GM12878 (cell line): ENCODE measurements around the gene BCAS3. TPM values are rescaled to one million over a fixed set of nuclear protein-coding genes. Genes with fewer than 3 reads are reported as not detected.

Source experiments
- ATAC-seq: fragments of 200-7000 bp; cut with Tn5 transposase; 3 replicates; pipeline ENCODE4 v1.9.1; 2020; ENCODE audit warnings: mild to moderate bottlenecking, moderate library complexity
- BruUV-seq: library from RNA; stranded (reverse); fragments of 400-500 nt; replicated peaks from 2 replicates; lab custom pipeline; 2021; lab: Mats Ljungman, UMichigan
- CTCF ChIA-PET: fragments of 300-600 bp; sonication (Branson Sonifier 250); formaldehyde crosslinking; extraction: SDS; loops from one replicate; lab custom pipeline; 2021; ENCODE audit warnings: inconsistent platforms; lab: Yijun Ruan, JAX
- POLR2A ChIA-PET: fragments of 350-600 bp; formaldehyde crosslinking; extraction: SDS; loops from one replicate; lab custom pipeline; 2021; ENCODE audit warnings: inconsistent platforms; lab: Charles Lee
- RAD21 ChIA-PET: fragments of 300-600 bp; sonication (Branson Sonifier 250); formaldehyde crosslinking; loops from one replicate; lab custom pipeline; 2023; ENCODE audit warnings: antibody characterized with exemption; ENCODE audit not compliant: unreplicated experiment; lab: Charles Lee
- SMC1A ChIA-PET: fragments of 300-600 bp; sonication (Branson Sonifier 250); formaldehyde crosslinking; loops from one replicate; lab custom pipeline; 2023; ENCODE audit not compliant: unreplicated experiment, uncharacterized antibody; lab: Charles Lee
- DNase-seq: peaks from one replicate; pipeline ENCODE4 v3.0.0-alpha.2; 2011; ENCODE audit warnings: low read depth, low spot score
- FAIRE-seq: peaks from 3 replicates; lab custom pipeline; 2011; peaks lifted over from hg19 to GRCh38; lab: Jason Lieb, UNC
- H2AFZ ChIP-seq: 2 replicates; pipeline ENCODE4 v1.6.0; 2011; ENCODE audit warnings: low read depth, low read length, control low read depth; ENCODE audit not compliant: control insufficient read depth
- H3K27ac ChIP-seq: 2 replicates; pipeline ENCODE4 v1.5.1; 2011; ENCODE audit warnings: control low read depth; ENCODE audit not compliant: control insufficient read depth, insufficient read depth
- H3K27me3 ChIP-seq, 2 experiments: replicated peaks in 1 of 2; 2 replicates each; pipeline versions ENCODE4 v1.6.0 to v1.6.1; 2011; ENCODE audit warnings: low read length in 1 of 2; ENCODE audit not compliant: control insufficient read depth in 2 of 2, insufficient read depth in 2 of 2
- H3K36me3 ChIP-seq, 2 experiments: 2 replicates each; pipeline ENCODE4 v1.5.1; 2011; ENCODE audit warnings: low read length in 1 of 2; ENCODE audit not compliant: control insufficient read depth in 2 of 2, insufficient read depth in 2 of 2
- H3K4me1 ChIP-seq: 2 replicates; pipeline ENCODE4 v1.6.1; 2011; ENCODE audit warnings: mild to moderate bottlenecking, low read length, moderate library complexity, mixed read lengths; ENCODE audit not compliant: control insufficient read depth, insufficient read depth
- H3K4me2 ChIP-seq: 2 replicates; pipeline ENCODE4 v1.6.0; 2011; ENCODE audit warnings: control low read depth; ENCODE audit not compliant: control insufficient read depth, insufficient read depth
- H3K4me3 ChIP-seq: fragments of 200-600 bp; sonication (generic); 2 replicates; pipeline ENCODE4 v1.5.1; 2016
- H3K79me2 ChIP-seq: 2 replicates; pipeline ENCODE4 v1.6.0; 2011; ENCODE audit warnings: low read length; ENCODE audit not compliant: control insufficient read depth, insufficient read depth
- H3K9ac ChIP-seq: 2 replicates; pipeline ENCODE4 v1.8.0; 2011; ENCODE audit warnings: low read length, control low read depth, mixed read lengths; ENCODE audit not compliant: control insufficient read depth, insufficient read depth
- H3K9me3 ChIP-seq: replicated peaks from 3 replicates; pipeline ENCODE4 v1.5.1; 2011; ENCODE audit warnings: mild to moderate bottlenecking, low read length; ENCODE audit not compliant: control insufficient read depth, insufficient read depth
- H4K20me1 ChIP-seq: 2 replicates; pipeline ENCODE4 v1.6.0; 2011; ENCODE audit not compliant: control insufficient read depth, insufficient read depth
- FOXK2 ChIP-seq: fragments of 450-650 bp; IDR thresholded peaks from 2 replicates; pipeline ENCODE4 v1.6.1; 2017; ENCODE audit warnings: mild to moderate bottlenecking, moderate library complexity
- HDAC6 ChIP-seq: fragments of 200-600 bp; sonication (generic); IDR thresholded peaks from one replicate; pipeline ENCODE4 v1.8.0; 2017; ENCODE audit warnings: antibody characterized with exemption; ENCODE audit not compliant: unreplicated experiment
- KAT2A ChIP-seq: conservative IDR thresholded peaks from 2 replicates; pipeline ENCODE4 v1.6.1; 2011; ENCODE audit warnings: low read depth, low read length; ENCODE audit not compliant: control insufficient read depth
- MEF2A ChIP-seq: IDR thresholded peaks from 2 replicates; pipeline ENCODE4 v1.6.1; 2011; ENCODE audit warnings: low read depth, mild to moderate bottlenecking, low read length, moderate library complexity; ENCODE audit not compliant: insufficient read depth
- MXI1 ChIP-seq: fragments of 150-350 bp; IDR thresholded peaks from 2 replicates; pipeline ENCODE4 v1.6.1; 2011; ENCODE audit warnings: low read depth, mild to moderate bottlenecking, inconsistent platforms, low read length, improper control_type of control experiment
- PAX5 ChIP-seq: IDR thresholded peaks from 2 replicates; pipeline ENCODE4 v1.6.1; 2011; ENCODE audit warnings: low read depth, low read length, borderline replicate concordance
- POLR2A ChIP-seq: IDR thresholded peaks from 2 replicates; pipeline ENCODE4 v1.6.1; 2011; ENCODE audit warnings: low read depth, mild to moderate bottlenecking, low read length
- RELA ChIP-seq: fragments of 450-650 bp; IDR thresholded peaks from 2 replicates; pipeline ENCODE4 v1.8.0; 2014; ENCODE audit warnings: borderline replicate concordance; ENCODE audit not compliant: partially characterized antibody
- RELB ChIP-seq: fragments of 450-650 bp; IDR thresholded peaks from 2 replicates; pipeline ENCODE4 v1.6.1; 2017; ENCODE audit warnings: low read depth, mild to moderate bottlenecking, moderate library complexity
- SIX5 ChIP-seq: IDR thresholded peaks from 2 replicates; pipeline ENCODE4 v1.6.1; 2011; ENCODE audit warnings: mild to moderate bottlenecking, low read depth, low read length, moderate library complexity; ENCODE audit not compliant: severe bottlenecking
- TAF1 ChIP-seq: IDR thresholded peaks from 2 replicates; pipeline ENCODE4 v1.6.1; 2011; ENCODE audit warnings: mild to moderate bottlenecking, low read depth, low read length, borderline replicate concordance
- WGBS: methylation state at CpG from one replicate; pipeline ENCODE4 v1.1.6; 2016; ENCODE audit warnings: low lambda C conversion rate; ENCODE audit not compliant: insufficient replicate concordance, insufficient coverage; ENCODE audit errors: missing lambda C conversion rate; 5-methylcytosine and 5-hydroxymethylcytosine counted together
- in situ Hi-C: fragments of 300-500 bp; cut with MboI; formaldehyde crosslinking; loops from 9 replicates; pipeline ENCODE4 v1.14.3; 2018; ENCODE audit warnings: mixed read lengths
- intact Hi-C: fragments of 100-400 bp; cut with micrococcal nuclease; formaldehyde crosslinking; loops from one replicate; pipeline ENCODE4 v1.14.2; 2022; ENCODE audit not compliant: unreplicated experiment
- polyA plus RNA-seq, 11 experiments: library from polyadenylated mRNA; depleted of rRNA in 4 of 11; unstranded in 6 of 11; stranded (reverse) in 5 of 11; fragments of >200 nt; fragmentation: Nextera tagmentation in 4 of 11; fragmentation: Illumina TruSeq in 1 of 11; extraction: Ambion mirVana in 4 of 11; extraction: Trizol in 1 of 11; gene quantifications; 1 replicate in 1 of 11; 2 replicates in 10 of 11; pipeline versions ENCODE4 v1.2.1 to v1.2.3, GENCODE V29; 2011 to 2016; ENCODE audit warnings: inconsistent platforms in 2 of 11, missing spikeins in 2 of 11, low read depth in 1 of 11
- total RNA-seq, 4 experiments: library from RNA; depleted of rRNA in 3 of 4; stranded (reverse); fragments of >200 nt in 3 of 4; fragmentation: Illumina TruSeq in 1 of 4; extraction: Trizol in 1 of 4; gene quantifications; 2 replicates each; pipeline versions ENCODE4 v1.2.1 to v1.2.3, GENCODE V29; 2013 to 2021
- TF ChIP-seq, protein P1 (sequence below): IDR thresholded peaks from 2 replicates; pipeline ENCODE4 v1.6.1; 2012; ENCODE audit warnings: low read depth, low read length, improper control_type of control experiment
- TF ChIP-seq, protein P2 (sequence below): IDR thresholded peaks from 2 replicates; pipeline ENCODE4 v1.6.1; 2011; ENCODE audit warnings: low read depth, low read length, improper control_type of control experiment, borderline replicate concordance
- TF ChIP-seq, protein P3 (sequence below): IDR thresholded peaks from 2 replicates; pipeline ENCODE4 v1.6.1; 2012; ENCODE audit warnings: mild to moderate bottlenecking, low read depth, low read length

The BCAS3 gene
- total and polyA plus RNA-seq, 10 of the 15 experiments (the other 5 are each of a cell fraction or from before 2014, with no cell fraction given): 2.1 to 11.0 (median 6.6) TPM

- Histone ChIP-seq H3K4me2 (no peak overlapping the region), H3K9ac (no peak overlapping the region), H3K9me3 (no peaks in the 10 kb centered on the region), H3K27me3 (no peaks in the 10 kb centered on the region), H2AFZ (no peak overlapping the region), H3K36me3 (no peaks in the 10 kb centered on the region), H3K27ac (no peak overlapping the region), H3K4me3 (no peak overlapping the region), H4K20me1 (no peaks in the 10 kb centered on the region), H3K4me1 (no peaks in the 10 kb centered on the region), H3K79me2 (no peaks in the 10 kb centered on the region)
- FAIRE-seq: no peak
- no peak for DNase-seq
- CTCF ChIA-PET: no interaction called here
- in situ Hi-C loops: no loop called here
- WGBS: 35% methylated on average over 3 of the region's 3 CpGs
- POLR2A ChIA-PET: no interaction called here
- SMC1A ChIA-PET: no interaction called here
- RAD21 ChIA-PET: no interaction called here
- ATAC-seq: no peak
- BruUV-seq: no TSS peak
- intact Hi-C loops: no loop called here
- TF ChIP-seq HDAC6 (no peak), POLR2A (no peak), KAT2A (no peak), FOXK2 (no peak), RELA (no peak), PAX5 (no peak), MXI1 (no peak), RELB (no peak), SIX5 (no peak), TAF1 (no peak), MEF2A (no peak)
- TF ChIP-seq, protein P1, sequence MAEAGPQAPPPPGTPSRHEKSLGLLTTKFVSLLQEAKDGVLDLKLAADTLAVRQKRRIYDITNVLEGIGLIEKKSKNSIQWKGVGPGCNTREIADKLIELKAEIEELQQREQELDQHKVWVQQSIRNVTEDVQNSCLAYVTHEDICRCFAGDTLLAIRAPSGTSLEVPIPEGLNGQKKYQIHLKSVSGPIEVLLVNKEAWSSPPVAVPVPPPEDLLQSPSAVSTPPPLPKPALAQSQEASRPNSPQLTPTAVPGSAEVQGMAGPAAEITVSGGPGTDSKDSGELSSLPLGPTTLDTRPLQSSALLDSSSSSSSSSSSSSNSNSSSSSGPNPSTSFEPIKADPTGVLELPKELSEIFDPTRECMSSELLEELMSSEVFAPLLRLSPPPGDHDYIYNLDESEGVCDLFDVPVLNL: no peak
- TF ChIP-seq, protein P2, sequence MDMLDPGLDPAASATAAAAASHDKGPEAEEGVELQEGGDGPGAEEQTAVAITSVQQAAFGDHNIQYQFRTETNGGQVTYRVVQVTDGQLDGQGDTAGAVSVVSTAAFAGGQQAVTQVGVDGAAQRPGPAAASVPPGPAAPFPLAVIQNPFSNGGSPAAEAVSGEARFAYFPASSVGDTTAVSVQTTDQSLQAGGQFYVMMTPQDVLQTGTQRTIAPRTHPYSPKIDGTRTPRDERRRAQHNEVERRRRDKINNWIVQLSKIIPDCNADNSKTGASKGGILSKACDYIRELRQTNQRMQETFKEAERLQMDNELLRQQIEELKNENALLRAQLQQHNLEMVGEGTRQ: no peak
- TF ChIP-seq, protein P3, sequence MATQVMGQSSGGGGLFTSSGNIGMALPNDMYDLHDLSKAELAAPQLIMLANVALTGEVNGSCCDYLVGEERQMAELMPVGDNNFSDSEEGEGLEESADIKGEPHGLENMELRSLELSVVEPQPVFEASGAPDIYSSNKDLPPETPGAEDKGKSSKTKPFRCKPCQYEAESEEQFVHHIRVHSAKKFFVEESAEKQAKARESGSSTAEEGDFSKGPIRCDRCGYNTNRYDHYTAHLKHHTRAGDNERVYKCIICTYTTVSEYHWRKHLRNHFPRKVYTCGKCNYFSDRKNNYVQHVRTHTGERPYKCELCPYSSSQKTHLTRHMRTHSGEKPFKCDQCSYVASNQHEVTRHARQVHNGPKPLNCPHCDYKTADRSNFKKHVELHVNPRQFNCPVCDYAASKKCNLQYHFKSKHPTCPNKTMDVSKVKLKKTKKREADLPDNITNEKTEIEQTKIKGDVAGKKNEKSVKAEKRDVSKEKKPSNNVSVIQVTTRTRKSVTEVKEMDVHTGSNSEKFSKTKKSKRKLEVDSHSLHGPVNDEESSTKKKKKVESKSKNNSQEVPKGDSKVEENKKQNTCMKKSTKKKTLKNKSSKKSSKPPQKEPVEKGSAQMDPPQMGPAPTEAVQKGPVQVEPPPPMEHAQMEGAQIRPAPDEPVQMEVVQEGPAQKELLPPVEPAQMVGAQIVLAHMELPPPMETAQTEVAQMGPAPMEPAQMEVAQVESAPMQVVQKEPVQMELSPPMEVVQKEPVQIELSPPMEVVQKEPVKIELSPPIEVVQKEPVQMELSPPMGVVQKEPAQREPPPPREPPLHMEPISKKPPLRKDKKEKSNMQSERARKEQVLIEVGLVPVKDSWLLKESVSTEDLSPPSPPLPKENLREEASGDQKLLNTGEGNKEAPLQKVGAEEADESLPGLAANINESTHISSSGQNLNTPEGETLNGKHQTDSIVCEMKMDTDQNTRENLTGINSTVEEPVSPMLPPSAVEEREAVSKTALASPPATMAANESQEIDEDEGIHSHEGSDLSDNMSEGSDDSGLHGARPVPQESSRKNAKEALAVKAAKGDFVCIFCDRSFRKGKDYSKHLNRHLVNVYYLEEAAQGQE: no peak
These were observed 105.1 kb downstream of the BCAS3 start for GRCh38 chr17:60782742-60783141.
